ENCODE data around the gene ABCC5. TPM values are rescaled to one million over a fixed set of nuclear protein-coding genes. Genes with fewer than 3 reads are reported as not detected.

ABCC5 gene
- total and polyA plus RNA-seq, 7 donors = 13.8 to 39.6 (median 22.0) TPM

GRCh38 chr3:183937601-183938286, 79.9 kb downstream of the ABCC5 start:
- H3K4me1 ChIP-seq = no peaks in the 10 kb centered on the region
- no peaks in the 10 kb centered on the region for H3K9me3 ChIP-seq
- no peak for DNase-seq
- 93 to 95% methylated on average over 10 of the region's 10 CpGs for WGBS, 2 donors
- peaks cover 16 to 67% (median 19%) of the 10 kb centered on the region in 4 donors for H3K36me3 ChIP-seq
- no peak for TF ChIP-seq EP300 (IDR thresholded peaks at IDR 0.05)
- TF ChIP-seq POLR2A (IDR thresholded peaks at IDR 0.05) = no peak
- intact Hi-C loops (cut with DNase I) = no loop called here
- H3K4me3 ChIP-seq = no peak overlapping the region
- H3K27me3 ChIP-seq = no peaks in the 10 kb centered on the region
- no peak overlapping the region for H3K27ac ChIP-seq

- no peaks in the 10 kb centered on the region for H3K4me1 ChIP-seq
- 91 to 94% methylated on average over 3 of the region's 3 CpGs for WGBS, 2 donors
- no peaks in the 10 kb centered on the region for H3K27me3 ChIP-seq
- peaks cover 10 to 62% (median 21%) of the 10 kb centered on the region in 4 donors for H3K36me3 ChIP-seq
- no peak for DNase-seq
- H3K9me3 ChIP-seq = no peaks in the 10 kb centered on the region
- TF ChIP-seq CTCF (IDR thresholded peaks at IDR 0.05) (no peak), EP300 (IDR thresholded peaks at IDR 0.05) (no peak), POLR2AphosphoS5 (IDR thresholded peaks at IDR 0.05) (no peak), POLR2A (IDR thresholded peaks at IDR 0.05) (no peak)
- H3K27ac ChIP-seq = no peak overlapping the region
- H3K4me3 ChIP-seq = no peak overlapping the region
- intact Hi-C loops (cut with DNase I) = no loop called here
Measured at GRCh38 chr3:183933160-183933559, 84.5 kb downstream of the ABCC5 start.

GRCh38 chr3:183931881-183932280, 85.8 kb downstream of the ABCC5 start:
- Histone ChIP-seq H3K4me3 (no peak overlapping the region), H3K4me1 (no peaks in the 10 kb centered on the region), H3K27me3 (no peaks in the 10 kb centered on the region), H3K9me3 (no peaks in the 10 kb centered on the region), H3K27ac (no peak overlapping the region), H3K36me3 (peaks cover 7 to 62% (median 16%) of the 10 kb centered on the region in 4 donors)
- no peak for DNase-seq
- intact Hi-C loops (cut with DNase I) = no loop called here
- WGBS, 2 donors = 74 to 93% methylated on average over 2 of the region's 2 CpGs
- TF ChIP-seq EP300 (IDR thresholded peaks at IDR 0.05) (no peak), POLR2AphosphoS5 (IDR thresholded peaks at IDR 0.05) (no peak), CTCF (IDR thresholded peaks at IDR 0.05) (no peak), POLR2A (IDR thresholded peaks at IDR 0.05) (no peak)

GRCh38 chr3:183930086-183930485, 87.6 kb downstream of the ABCC5 start:
- H3K27me3 ChIP-seq = no peaks in the 10 kb centered on the region
- WGBS, 2 donors = 17 to 75% methylated on average over 10 of the region's 10 CpGs
- intact Hi-C loops (cut with DNase I) = no loop called here
- H3K36me3 ChIP-seq = peaks cover 13 to 64% (median 22%) of the 10 kb centered on the region in 4 donors
- H3K27ac ChIP-seq = no peak overlapping the region
- H3K4me3 ChIP-seq = no peak overlapping the region
- no peaks in the 10 kb centered on the region for H3K9me3 ChIP-seq
- TF ChIP-seq CTCF (IDR thresholded peaks at IDR 0.05) (no peak), POLR2A (IDR thresholded peaks at IDR 0.05) (no peak)
- DNase-seq = no peak
- H3K4me1 ChIP-seq = no peaks in the 10 kb centered on the region

- 96 to 98% methylated on average over 3 of the region's 3 CpGs for WGBS, 2 donors
- H3K4me3 ChIP-seq = no peak overlapping the region
- intact Hi-C loops (cut with DNase I) = no loop called here
- H3K4me1 ChIP-seq = no peaks in the 10 kb centered on the region
- no peaks in the 10 kb centered on the region for H3K27me3 ChIP-seq
- H3K27ac ChIP-seq = no peak overlapping the region
- H3K36me3 ChIP-seq = peaks cover 17 to 93% (median 31%) of the 10 kb centered on the region in 4 donors
- no peak for DNase-seq
- TF ChIP-seq POLR2A (IDR thresholded peaks at IDR 0.05) (no peak), CTCF (IDR thresholded peaks at IDR 0.05) (no peak), EP300 (IDR thresholded peaks at IDR 0.05) (no peak), POLR2AphosphoS5 (IDR thresholded peaks at IDR 0.05) (no peak)
- no peaks in the 10 kb centered on the region for H3K9me3 ChIP-seq
Measured at GRCh38 chr3:183927059-183927458, 90.6 kb downstream of the ABCC5 start.
